GM19099 (cell line): Measurements from ENCODE around the gene BTNL2.

Experiments
- POLR2A ChIP-seq: IDR thresholded peaks from 3 replicates; pipeline ENCODE4 v1.6.1; 2011; ENCODE audit warnings: low read depth; ENCODE audit not compliant: insufficient read length; ENCODE audit errors: extremely low read depth

The BTNL2 gene

GRCh38 chr6:32396028-32396427 is 11.0 kb downstream of the BTNL2 start:
- TF ChIP-seq POLR2A: no peak

GRCh38 chr6:32393665-32394420 is 13.1 kb downstream of the BTNL2 start:
- TF ChIP-seq POLR2A: no peak

GRCh38 chr6:32391505-32391904 is 15.5 kb downstream of the BTNL2 start:
- no peak for TF ChIP-seq POLR2A

DNA sequence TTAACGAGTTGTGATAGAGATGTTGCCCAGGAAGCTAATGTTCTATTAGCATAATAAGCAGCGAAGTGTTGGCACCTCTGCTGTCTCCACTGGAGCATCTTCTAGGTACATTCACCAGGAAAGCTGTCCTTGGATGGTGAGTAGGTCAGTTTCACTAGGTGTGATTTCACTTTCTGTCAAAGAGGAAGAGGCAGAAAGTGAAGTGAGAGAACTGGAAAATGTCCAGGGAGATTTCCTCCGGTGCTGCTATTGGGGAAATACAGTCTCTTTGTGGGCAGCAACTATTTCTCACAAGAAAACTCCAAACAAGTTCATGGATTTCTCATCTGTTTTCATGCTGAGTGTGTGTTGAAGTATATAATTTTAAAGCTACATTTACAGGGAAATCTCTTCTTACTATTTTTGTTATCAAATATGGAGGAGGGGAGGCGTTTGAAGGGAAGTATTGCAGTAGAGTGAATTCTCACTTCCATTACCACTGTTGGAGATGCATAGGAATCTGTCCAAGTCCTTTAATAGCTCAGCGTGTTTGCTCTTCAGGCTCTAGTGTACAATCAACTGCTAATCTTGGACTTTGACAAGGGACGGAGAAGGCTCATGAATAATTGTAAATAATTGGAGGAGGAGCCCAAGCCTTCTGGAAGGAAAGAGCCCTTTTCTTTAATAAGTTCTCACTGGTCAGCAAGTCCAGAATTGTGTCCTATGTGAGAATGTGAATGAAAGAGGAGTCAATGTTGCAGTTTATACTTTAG is 19.2 kb downstream of the BTNL2 start:
- no peak for TF ChIP-seq POLR2A

DNA sequence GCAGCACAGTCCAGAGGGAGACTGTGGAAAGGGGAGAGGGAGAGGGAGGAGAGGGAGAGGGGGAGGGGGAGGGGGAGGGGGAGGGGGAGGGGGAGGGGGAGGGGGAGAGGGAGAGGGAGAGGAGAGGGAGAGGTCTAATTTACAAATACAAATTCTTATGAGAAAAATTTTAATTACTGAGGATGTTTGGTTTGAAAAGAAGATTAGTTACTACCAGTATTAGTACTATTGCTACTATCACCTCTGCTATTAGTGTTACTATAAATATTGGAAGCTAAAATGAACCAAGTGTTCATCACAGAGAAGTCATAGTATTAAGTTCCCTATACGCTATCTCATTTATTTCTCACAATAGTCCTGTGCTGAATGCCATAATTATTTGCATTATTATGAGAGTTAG is 20.9 kb downstream of the BTNL2 start:
- no peak for TF ChIP-seq POLR2A

DNA sequence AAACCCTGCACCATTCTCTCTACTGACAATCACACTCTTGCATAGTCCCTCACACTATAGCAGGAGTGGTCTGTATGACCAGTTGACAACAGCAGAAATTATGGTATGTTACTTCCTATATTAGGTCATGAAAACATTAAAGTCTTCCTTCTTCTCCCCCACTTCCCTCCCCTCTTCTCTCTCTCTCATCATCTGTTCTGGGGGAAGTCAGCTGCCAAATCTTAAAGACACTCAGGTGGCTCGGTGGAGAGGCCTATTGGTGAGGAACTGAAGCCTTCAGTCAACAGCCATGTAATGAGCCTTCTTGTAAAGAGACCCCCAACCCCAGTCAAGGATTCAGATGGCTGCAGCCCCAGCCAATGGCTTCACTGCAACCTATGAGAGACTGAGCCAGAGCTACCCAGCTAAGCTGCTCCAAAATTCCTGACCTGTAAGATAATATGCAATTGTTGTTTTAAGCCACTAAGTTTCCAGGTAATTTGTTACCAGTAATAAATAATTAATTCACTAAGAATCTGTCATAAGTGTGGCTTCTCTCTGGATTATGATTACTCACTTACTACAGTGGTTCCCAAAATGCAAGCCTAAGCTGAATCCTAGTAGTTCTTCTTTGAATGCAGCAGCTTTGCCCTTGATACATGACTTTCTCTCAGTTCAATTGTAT is 24.1 kb downstream of the BTNL2 start:
- TF ChIP-seq POLR2A: no peak

DNA sequence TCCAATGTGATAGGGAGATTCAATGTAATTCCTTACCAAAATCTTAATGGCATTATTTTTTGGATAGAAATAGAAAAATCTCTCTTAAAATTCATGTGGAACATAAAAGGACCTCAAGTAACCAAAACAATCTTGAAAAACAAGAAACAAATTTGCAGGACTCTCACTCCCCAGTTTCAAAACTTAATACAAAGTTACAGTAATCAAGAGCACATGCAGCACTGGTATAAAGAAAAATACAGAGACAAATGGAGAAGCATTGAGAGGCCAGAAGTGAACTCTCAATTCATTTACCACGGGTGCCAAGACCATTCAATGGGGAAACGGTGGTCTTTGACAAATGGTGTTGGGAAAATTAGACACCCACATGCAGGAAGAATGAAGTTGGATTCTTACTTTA is 27.4 kb downstream of the BTNL2 start:
- no peak for TF ChIP-seq POLR2A

GRCh38 chr6:32375739-32376529 is 31.0 kb downstream of the BTNL2 start:
- TF ChIP-seq POLR2A: no peak

- TF ChIP-seq POLR2A: no peak
These were observed 35.2 kb downstream of the BTNL2 start, which contains the start of gene TSBP1 for GRCh38 chr6:32371803-32372202. TSS of gene TSBP1 (minus strand) at chr6:32371903. CDS start at chr6:32371706, 197 bp downstream.

DNA sequence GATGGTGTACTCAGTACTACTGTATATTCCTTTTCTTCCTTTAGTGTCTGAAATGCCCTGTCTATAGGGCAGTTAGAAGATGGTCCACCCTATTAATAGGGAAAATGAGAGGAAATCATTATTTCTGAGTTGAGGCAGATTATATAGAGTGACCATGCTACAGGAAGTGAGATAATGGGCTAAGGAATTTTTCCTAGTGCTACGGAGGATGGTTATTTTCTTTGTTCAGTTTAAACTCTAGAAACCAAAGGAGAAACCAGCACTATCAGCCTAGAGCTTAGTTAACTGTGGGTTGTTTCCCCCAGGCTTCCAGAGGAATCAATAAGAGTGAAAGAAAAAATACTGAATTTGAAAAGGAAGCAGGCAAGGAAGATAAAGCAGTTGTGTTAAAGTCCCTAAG is 35.8 kb downstream of the BTNL2 start:
- TF ChIP-seq POLR2A: no peak

DNA sequence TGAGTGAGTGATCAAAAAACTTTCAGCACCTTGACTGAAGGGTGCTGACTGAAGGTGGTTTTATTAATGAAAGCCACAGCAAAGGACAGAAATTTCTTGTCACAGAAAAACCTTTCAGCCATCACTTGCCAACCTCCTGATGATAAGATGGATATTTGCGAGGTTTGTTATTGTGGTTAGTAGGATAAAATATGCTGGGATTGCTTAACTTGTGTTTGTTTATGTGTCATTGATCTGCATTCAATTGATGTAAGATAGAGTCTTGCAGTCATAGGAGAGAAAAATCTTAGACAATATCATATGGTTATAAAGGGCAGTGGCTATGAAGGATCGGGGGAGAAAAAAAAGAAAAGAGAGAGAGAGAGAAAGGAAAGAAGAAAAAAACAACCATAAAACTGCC is 36.5 kb downstream of the BTNL2 start:
- no peak for TF ChIP-seq POLR2A

DNA sequence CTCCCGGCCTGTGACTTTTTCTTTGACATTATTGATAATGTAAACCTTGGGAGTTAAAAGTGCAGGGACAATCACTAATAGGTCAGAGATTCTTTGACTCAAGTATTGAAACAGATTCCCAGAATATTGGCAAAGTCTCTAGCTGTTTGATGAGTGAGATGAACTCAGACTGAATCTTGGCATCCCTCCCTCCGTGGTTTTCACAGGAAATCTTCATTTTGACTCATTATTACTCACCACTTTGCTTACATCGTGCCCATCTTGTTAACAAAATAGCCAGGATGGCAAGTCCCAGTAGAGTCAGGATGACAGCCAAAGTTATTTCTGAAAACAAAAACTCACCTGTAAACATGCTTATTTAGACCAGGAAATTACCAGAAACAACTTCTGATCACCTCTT is 37.3 kb downstream of the BTNL2 start:
- TF ChIP-seq POLR2A: no peak

- no peak for TF ChIP-seq POLR2A
These were observed 39.3 kb downstream of the BTNL2 start for GRCh38 chr6:32367644-32368043.

DNA sequence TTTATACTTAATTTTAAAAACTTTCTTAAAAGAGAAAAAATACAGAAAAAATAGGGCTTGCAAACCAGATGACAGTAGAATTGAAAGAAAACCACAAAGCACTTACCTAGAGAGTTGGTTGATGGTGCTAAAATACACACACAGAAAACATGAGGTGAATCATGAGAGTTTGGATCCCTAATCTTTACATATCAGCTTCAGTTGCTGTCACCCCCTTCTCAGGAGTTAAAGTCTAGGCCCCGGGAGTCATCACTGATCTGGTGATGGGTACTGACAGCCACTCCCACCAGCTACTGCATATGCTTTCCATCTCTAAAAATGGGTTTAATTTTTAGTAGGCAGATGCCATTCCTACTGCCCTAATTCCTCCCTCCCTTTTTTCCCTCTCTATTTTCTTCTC is 52.0 kb downstream of the BTNL2 start:
- TF ChIP-seq POLR2A: no peak

GRCh38 chr6:32353348-32353747 is 53.6 kb downstream of the BTNL2 start:
- no peak for TF ChIP-seq POLR2A
